GM18868 (cell line): ENCODE data around the gene SIRT3.
A peak's percentile ranks its signal among the peaks of the same experiment; 100 is the strongest.

ENCODE experiments used
- ATAC-seq: cut with Tn5 transposase; IDR thresholded peaks from one replicate; pipeline ENCODE4 v1.9.1; 2021; ENCODE audit warnings: mild to moderate bottlenecking, moderate library complexity; ENCODE audit not compliant: unreplicated experiment

Gene SIRT3

GRCh38 chr11:271319-271715 is 35.2 kb upstream of the SIRT3 start:
- ATAC-seq = no peak

GRCh38 chr11:270451-271318 is 34.5 kb upstream of the SIRT3 start:
- ATAC-seq = no peak

- ATAC-seq = peak; percentile 72
These were observed 33.2 kb upstream of the SIRT3 start for GRCh38 chr11:269146-269890.

GRCh38 chr11:268716-269145 is 32.6 kb upstream of the SIRT3 start:
- ATAC-seq = peak; percentile 38

DNA sequence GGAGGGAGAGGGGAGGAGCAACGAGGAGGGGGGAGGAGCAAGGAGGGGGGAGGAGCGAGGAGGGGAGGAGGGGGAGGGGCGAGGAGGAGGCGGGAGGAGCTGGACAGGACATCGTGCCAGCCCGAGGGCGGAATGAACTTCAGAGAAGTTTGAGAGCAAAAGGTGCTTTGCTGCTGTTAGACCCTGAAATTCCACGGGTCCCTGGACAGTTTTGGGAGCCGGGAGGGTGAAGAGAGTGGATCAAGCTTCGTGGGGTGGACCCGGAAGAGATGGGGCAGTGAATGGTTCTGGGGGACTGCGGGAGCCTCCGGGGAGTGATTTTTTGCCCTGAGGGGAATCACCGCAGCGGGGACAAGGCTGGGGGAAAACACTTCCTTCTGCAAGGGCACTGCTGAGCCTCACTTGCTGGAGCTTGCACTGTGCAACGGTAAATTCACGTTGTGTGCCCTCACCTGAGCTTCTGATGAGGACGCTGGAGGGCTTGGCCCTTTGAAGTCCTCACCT is 31.4 kb upstream of the SIRT3 start:
- ATAC-seq = no peak

GRCh38 chr11:266676-267439 is 30.7 kb upstream of the SIRT3 start:
- ATAC-seq = no peak

- no peak for ATAC-seq
These were observed 25.5 kb upstream of the SIRT3 start for GRCh38 chr11:261624-262023.

- no peak for ATAC-seq
These were observed 23.3 kb upstream of the SIRT3 start for GRCh38 chr11:259413-259812.

- no peak for ATAC-seq
These were observed 21.8 kb upstream of the SIRT3 start for GRCh38 chr11:257766-258493.

GRCh38 chr11:256952-257737 is 21.0 kb upstream of the SIRT3 start:
- no peak for ATAC-seq

DNA sequence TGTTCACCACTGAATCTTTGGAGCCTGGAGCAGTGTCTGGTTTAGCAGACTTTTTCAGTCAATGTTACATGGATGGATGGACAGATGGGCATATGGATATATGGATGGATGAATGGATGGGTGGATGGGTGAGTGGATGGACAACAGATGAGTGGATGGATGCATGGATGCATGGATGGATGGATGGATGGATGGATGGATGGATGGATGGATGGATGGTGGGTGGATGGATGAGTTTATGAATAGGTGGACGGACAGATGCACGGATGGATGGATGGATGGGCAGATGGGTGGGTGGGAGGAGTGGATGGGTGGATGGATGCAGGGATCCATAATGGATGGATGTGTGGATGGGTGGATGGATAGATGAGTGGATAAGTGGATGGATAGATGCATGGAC is 19.7 kb upstream of the SIRT3 start:
- no peak for ATAC-seq

DNA sequence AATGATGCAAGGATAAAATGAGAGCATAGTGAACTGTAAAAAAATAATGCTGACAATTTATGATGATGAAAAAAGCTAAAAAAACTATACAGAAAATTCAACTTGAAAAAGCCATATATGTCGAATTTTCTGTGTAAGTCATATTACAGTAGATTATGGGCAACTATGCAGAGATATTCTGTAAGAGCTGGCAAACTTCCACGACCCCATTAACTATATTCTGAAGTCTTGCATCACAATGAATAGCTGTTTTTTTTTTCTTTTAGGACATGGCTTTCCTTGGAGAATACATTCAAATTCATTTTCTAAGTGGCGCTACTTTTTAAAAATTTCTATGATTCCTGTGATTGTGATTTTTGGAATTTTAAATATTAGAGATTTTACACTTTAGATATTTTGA is 19.0 kb upstream of the SIRT3 start:
- ATAC-seq = no peak

DNA sequence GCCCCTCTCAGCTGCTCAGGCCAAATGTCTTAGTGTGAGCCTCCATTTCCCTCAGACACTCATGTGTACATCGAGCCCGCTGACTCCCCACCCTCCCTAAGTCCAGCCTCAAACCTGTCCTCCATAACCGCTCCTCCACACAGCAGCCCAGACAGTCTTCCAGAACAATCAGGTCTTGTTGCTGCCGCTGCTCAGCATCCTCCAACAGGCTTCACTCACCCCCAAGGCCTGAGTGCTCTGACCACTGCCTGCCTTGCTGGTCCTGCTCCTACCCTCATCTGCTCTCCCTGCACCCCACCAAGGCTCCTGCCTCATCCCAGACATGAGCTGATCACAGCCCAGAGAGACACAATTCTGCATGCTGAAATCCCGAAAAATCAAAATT is 17.7 kb upstream of the SIRT3 start:
- ATAC-seq = no peak

DNA sequence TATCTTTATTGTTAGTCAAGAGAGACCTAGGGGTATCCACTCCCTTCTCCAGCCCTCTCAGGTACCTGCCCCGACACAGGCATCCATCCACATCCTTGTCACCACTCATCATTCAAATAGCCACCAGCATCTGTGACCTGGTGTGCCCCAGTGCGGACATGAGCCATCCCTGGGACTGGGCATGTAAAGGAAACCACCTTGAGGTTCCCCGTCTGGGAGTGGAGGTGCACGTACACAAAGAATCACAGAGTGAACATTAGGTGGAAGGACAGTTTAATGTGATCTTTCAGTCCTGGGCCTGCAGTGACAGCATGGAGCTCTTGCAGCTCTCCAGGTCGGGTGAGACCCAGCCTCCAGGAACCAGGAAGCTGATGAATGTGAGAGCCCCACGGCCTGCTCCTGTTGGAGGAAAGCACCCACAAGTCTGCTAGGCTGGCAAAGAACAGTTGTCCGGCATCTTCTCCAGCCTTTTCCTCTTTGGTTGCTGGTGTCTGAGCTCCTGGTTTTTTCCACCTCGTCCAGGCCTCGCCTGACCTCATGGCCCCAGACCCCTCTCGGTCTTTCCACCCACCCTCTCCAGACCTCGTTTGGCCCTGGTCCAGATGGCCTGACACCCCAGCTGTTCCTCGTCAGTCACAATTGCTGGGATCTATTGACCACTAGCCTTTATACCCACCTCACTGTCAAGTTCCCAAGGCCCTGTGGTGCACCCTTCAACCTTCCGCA is 17.2 kb upstream of the SIRT3 start:
- no peak for ATAC-seq

DNA sequence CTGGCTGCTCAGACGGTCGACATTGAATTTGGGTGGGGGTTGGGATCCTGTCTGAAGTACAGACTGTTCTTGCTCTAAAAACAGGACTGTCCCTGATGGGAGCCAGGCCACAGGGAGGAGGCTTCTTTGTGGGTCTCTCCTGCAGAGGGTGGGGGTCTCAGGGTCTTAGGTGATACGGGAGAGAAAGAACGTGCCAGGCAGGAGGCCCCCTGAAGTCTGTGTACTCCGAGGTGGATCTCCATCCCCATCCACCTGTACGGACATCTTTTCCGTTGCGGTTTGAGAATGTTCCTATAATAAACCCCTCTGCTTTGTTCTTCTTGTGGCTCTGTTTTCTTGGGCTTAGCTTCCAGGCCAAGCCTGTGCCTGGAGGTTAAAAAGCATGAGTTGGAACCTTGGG is 16.5 kb upstream of the SIRT3 start:
- no peak for ATAC-seq

- ATAC-seq = no peak
These were observed 15.4 kb upstream of the SIRT3 start for GRCh38 chr11:251550-251949.

DNA sequence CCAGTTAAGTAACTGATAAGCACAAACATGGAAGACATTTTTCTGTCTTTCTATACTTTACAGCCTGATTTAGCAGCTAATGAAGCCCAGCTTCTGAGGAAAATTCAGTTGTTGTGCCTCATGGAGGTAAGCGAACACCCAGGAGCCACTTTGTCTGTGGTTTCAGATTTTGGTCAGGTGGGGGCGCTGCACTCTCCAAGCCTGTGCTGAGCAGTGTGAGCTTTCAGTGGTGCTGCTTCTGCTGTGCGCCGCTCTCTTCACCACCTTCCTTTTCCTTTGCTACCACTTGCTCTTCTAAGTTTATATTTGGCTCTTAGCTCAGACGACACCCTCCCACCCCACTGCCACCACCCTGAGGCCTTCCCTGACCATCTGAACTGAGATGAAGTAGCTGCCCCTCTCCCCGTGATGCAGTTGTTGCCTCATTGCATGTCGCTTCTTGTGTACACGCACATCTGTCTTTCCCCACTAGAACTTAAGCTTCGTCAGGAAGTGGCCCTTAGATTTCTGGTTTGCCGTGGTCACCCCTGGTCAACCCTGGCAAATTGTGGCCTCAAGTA is 14.7 kb upstream of the SIRT3 start:
- ATAC-seq = no peak

DNA sequence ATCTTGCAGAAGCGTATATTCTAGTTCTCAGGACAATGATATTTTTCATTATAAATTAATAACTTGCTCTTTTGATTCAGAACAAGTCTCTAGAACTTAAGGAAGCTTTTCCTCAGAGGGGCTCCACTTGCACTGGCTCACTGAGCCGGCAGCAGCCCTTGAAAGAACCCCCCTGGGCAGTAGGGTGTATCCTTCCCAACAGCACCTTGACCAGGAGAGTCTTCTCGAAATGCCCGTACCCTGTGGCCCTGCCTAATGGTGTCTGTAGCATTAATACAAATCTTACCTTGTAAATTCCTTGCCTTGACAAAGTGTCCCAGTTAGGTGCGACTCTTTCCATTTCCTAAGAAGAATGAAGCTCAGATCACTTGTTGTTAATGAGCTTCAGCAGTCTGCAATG is 14.1 kb upstream of the SIRT3 start:
- ATAC-seq = no peak

DNA sequence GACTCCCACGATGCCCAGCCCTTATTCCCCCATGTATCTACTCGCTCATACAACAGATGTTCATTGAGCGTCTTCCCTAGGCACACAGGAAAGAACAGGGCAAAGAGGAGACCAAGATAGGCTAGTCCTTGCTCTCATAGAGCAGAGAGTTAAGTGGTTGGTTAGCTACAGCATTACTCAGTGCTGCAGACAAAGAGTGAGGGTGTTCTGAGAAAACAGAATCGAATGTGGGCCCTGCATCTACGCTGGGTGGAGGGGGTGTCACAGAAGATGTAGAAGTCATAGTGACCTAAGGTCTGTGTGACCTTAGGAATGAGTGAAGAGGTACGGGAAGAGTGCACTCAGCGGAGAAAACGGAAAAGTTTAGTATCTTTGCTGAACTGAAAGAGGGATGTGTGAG is 12.9 kb upstream of the SIRT3 start:
- ATAC-seq = no peak
